Activated T-helper 9 cell treated with anti-CD3 and anti-CD28 coated beads, Interleukin-2, amount 50 U/mL, for 16 hours (primary cell): ENCODE measurements around the gene PNLIPRP1.

Experiments used
- DNase-seq: peaks from one replicate; pipeline ENCODE4 v3.0.0-alpha.2; 2020; ENCODE audit warnings: low read depth

The PNLIPRP1 gene

DNA sequence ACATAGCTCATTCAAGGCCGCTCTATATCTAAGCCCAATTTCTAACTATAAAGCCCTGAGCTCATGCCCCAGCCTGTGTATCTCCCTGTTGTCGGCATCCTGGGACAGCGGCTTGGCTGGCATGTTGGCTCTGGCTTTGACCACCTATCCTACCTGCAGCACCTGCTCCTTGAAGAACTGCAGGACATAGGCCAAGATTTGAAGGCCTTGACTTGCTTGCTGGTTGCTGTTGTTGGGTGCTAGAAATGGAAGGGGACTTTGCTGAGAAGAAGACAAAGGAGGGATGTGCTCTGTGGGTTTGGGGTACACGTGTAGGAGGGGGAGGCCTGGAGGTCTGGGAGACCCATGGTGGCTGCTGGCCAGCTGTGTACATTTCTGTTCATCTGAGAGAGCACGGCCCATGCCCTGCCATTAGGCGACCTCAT, 41.1 kb downstream of the PNLIPRP1 start:
- no peak for DNase-seq

- DNase-seq, result no peak
Measured at GRCh38 chr10:116632596-116633215, 41.9 kb downstream of the PNLIPRP1 start.

- no peak for DNase-seq
Measured at GRCh38 chr10:116633216-116633600, 42.4 kb downstream of the PNLIPRP1 start.

GRCh38 chr10:116634126-116634975, 43.6 kb downstream of the PNLIPRP1 start:
- no peak for DNase-seq

DNA sequence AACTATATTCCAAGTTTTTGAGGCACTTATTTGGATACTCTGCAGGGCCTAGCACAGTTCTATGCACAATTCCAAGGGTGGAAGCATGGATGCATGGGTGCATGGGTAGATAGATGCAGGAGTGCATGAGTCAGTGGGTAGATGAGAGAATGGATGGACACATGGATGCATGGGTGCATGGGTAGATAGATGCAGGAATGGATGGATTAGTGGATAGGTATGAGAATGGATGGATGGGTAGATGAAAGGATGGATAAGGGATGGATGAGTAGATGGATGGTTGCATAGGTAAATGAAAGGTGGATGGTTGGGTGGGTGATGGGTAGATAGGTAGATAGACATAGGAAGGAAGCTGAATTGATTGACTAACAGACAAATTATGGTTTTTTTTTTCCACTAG, 45.6 kb downstream of the PNLIPRP1 start:
- no peak for DNase-seq

DNA sequence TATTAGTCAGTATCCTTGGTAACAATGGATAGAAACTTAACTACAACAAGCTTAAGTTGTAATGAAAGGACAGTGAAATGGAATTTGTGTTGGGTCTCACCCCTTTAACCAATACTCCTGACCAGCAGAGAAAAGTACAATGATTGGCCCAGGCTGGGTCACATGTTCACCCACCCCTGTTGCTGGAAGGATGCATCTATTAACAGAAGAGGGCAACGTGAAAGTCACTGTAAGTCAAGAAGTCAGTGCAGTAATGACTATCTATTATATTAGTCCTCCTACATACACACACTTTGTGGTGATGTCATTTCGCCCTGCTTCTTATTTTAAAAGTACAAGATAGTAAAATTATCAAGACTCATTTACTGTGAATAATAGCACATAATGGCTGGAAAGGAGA, 46.2 kb downstream of the PNLIPRP1 start:
- no peak for DNase-seq

GRCh38 chr10:116637830-116638229, 47.1 kb downstream of the PNLIPRP1 start:
- no peak for DNase-seq

GRCh38 chr10:116646502-116646901, 55.7 kb downstream of the PNLIPRP1 start:
- no peak for DNase-seq

- no peak for DNase-seq
Measured at GRCh38 chr10:116648903-116649302, 58.1 kb downstream of the PNLIPRP1 start.

DNA sequence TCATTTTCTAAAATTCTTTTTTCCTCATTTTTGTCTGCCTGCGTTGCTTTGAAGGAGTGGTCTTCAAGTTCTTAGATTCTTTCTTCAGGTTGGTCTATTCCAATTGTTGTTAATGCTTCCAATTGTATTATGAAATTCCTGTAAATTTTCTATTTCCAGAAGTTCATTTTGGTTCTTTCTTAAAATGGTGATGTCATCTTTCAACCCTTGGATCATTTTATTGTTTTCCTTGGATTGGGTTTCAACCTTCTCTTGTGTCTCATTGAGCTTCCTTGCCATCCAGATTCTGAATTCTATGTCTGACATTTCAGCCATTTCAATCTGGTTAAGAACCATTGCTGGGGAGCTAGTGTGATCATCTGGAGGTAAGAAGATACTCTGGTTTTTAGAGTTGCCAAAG, 63.1 kb downstream of the PNLIPRP1 start:
- no peak for DNase-seq

- no peak for DNase-seq
Measured at GRCh38 chr10:116654816-116655215, 64.1 kb downstream of the PNLIPRP1 start.

DNA sequence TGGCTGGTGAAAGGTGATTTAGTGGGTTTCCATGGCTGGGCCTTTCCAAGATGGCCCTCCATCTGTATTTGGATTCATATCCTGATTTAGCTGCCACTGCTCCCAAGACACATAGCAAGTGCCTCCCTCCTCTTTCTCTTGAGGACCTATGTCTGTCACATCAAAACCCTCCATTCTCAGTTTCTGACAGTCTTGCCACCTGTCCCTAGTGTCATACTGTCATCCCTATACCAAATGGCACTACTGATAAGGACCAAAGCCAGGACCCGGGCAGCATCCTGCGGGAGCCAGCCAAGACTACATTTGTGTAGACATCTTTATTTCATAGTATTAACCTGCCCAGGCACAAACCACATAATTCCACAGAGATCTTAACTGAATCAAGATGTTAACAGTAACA, 64.8 kb downstream of the PNLIPRP1 start:
- DNase-seq, result no peak

GRCh38 chr10:116656044-116656443, 65.3 kb downstream of the PNLIPRP1 start:
- DNase-seq, result no peak

- DNase-seq, result no peak
Measured at GRCh38 chr10:116657863-116658551, 67.2 kb downstream of the PNLIPRP1 start.
